Caco-2 (cell line): ENCODE data around the gene RNU6-9. TPM values are rescaled to one million over a fixed set of nuclear protein-coding genes. Genes with fewer than 3 reads are reported as not detected.

Experiments
- BruUV-seq: library from RNA; stranded (reverse); fragments of 400-500 nt; replicated peaks from 2 replicates; lab custom pipeline; 2021; lab: Mats Ljungman, UMichigan
- CTCF ChIA-PET: fragments of 300-600 bp; sonication (Branson Sonifier 250); formaldehyde crosslinking; loops from one replicate; lab custom pipeline; 2022; ENCODE audit warnings: antibody characterized with exemption; lab: Charles Lee
- POLR2A ChIA-PET: fragments of 300-600 bp; sonication (Branson Sonifier 250); formaldehyde crosslinking; loops from one replicate; lab custom pipeline; 2022; ENCODE audit warnings: antibody characterized with exemption; lab: Charles Lee
- DNase-seq, 2 experiments: peaks; one replicate each; pipeline versions ENCODE4 v3.0.0 to v3.0.0-alpha.2; 2020 to 2022
- H3K27me3 ChIP-seq: replicated peaks from 2 replicates; pipeline ENCODE4 v1.6.0; 2011; ENCODE audit warnings: low read length; ENCODE audit not compliant: control insufficient read depth, insufficient read depth
- H3K36me3 ChIP-seq: 2 replicates; pipeline ENCODE4 v1.5.1; 2011; ENCODE audit warnings: low read length; ENCODE audit not compliant: control insufficient read depth, insufficient read depth
- H3K4me1 ChIP-seq: fragments of 250-450 bp; sonication (Bioruptor Pico); 2 replicates; pipeline ENCODE4 v1.5.1; 2020; ENCODE audit warnings: mild to moderate bottlenecking
- H3K4me3 ChIP-seq: 2 replicates; pipeline ENCODE4 v1.5.1; 2011; ENCODE audit warnings: low read depth, mild to moderate bottlenecking, control low read depth, low read length
- H3K9me3 ChIP-seq: fragments of 250-450 bp; sonication (Bioruptor Pico); 2 replicates; pipeline ENCODE4 v1.5.1; 2020; ENCODE audit warnings: mild to moderate bottlenecking, moderate library complexity
- H3K27ac Mint-ChIP-seq: one replicate; pipeline ENCODE4 v1.8.0; 2022; ENCODE audit warnings: mixed read lengths; ENCODE audit not compliant: unreplicated experiment
- H3K27me3 Mint-ChIP-seq: one replicate; pipeline ENCODE4 v1.8.0; 2022; ENCODE audit warnings: mixed read lengths; ENCODE audit not compliant: insufficient read depth, unreplicated experiment
- H3K36me3 Mint-ChIP-seq: one replicate; pipeline ENCODE4 v1.8.0; 2022; ENCODE audit warnings: mild to moderate bottlenecking, mixed read lengths; ENCODE audit not compliant: insufficient read depth, unreplicated experiment
- H3K4me1 Mint-ChIP-seq: one replicate; pipeline ENCODE4 v1.8.0; 2022; ENCODE audit warnings: low read depth, mixed read lengths; ENCODE audit not compliant: unreplicated experiment
- H3K4me3 Mint-ChIP-seq: one replicate; pipeline ENCODE4 v1.8.0; 2022; ENCODE audit warnings: mild to moderate bottlenecking, moderate library complexity, mixed read lengths; ENCODE audit not compliant: unreplicated experiment
- H3K9me3 Mint-ChIP-seq: one replicate; pipeline ENCODE4 v1.8.0; 2022; ENCODE audit warnings: mixed read lengths; ENCODE audit not compliant: unreplicated experiment
- intact Hi-C: fragments of 100-400 bp; cut with micrococcal nuclease; formaldehyde crosslinking; loops from one replicate; pipeline ENCODE4 v1.10.0; 2022; ENCODE audit not compliant: unreplicated experiment
- total RNA-seq: library from RNA; stranded (reverse); gene quantifications from 2 replicates; pipeline ENCODE4 v1.2.3, GENCODE V29; 2022
- TF ChIP-seq, protein P1 (sequence below), 2 experiments: fragments of 200-600 bp in 1 of 2; IDR thresholded peaks; 1 replicate in 1 of 2; 2 replicates in 1 of 2; pipeline versions ENCODE4 v1.5.1 to v1.8.0; 2011 to 2022; ENCODE audit warnings: antibody characterized with exemption in 1 of 2, control low read depth in 1 of 2, inconsistent platforms in 1 of 2, low read depth in 1 of 2, low read length in 1 of 2, mild to moderate bottlenecking in 1 of 2, moderate library complexity in 1 of 2; ENCODE audit not compliant: insufficient read depth in 1 of 2, severe bottlenecking in 1 of 2, unreplicated experiment in 1 of 2

Gene RNU6-9
- total RNA-seq, 1 experiment from 2014 or later = not detected

DNA sequence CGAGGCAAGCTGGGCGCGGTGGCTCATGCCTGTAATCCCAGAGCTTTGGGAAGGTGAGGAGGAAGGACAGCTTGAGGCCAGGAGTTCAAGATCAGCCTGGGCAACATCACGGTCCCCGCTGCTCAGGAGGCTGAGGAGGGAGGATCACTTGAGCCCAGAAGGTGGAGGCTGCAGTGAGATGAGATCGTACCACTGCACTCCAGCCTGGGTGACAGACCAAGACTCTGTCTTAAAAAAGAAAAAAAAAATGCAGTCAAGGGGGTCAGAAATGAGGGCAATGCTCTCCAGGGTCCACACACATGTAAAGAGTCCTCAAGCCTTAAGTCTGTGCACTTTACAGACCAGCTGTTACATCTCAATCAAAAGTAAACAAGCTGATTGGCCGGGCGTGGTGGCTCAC, 11.3 kb downstream of the RNU6-9 start:
- no peak overlapping the region for H3K4me3 Mint-ChIP-seq
- Histone ChIP-seq H3K4me3 (no peak overlapping the region), H3K4me1 (no peaks in the 10 kb centered on the region; the same call in 1 of the 2 replicates), H3K36me3 (no peaks in the 10 kb centered on the region), H3K9me3 (no peaks in the 10 kb centered on the region), H3K27me3 (no peaks in the 10 kb centered on the region)
- no peaks in the 10 kb centered on the region for H3K9me3 Mint-ChIP-seq
- TF ChIP-seq, protein P1, sequence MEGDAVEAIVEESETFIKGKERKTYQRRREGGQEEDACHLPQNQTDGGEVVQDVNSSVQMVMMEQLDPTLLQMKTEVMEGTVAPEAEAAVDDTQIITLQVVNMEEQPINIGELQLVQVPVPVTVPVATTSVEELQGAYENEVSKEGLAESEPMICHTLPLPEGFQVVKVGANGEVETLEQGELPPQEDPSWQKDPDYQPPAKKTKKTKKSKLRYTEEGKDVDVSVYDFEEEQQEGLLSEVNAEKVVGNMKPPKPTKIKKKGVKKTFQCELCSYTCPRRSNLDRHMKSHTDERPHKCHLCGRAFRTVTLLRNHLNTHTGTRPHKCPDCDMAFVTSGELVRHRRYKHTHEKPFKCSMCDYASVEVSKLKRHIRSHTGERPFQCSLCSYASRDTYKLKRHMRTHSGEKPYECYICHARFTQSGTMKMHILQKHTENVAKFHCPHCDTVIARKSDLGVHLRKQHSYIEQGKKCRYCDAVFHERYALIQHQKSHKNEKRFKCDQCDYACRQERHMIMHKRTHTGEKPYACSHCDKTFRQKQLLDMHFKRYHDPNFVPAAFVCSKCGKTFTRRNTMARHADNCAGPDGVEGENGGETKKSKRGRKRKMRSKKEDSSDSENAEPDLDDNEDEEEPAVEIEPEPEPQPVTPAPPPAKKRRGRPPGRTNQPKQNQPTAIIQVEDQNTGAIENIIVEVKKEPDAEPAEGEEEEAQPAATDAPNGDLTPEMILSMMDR (IDR thresholded peaks at IDR 0.05; ENCODE audit: insufficient read depth in 1 of 2, low read depth in 1 of 2, low read length in 1 of 2, severe bottlenecking in 1 of 2, unreplicated experiment in 1 of 2) = no peak
- intact Hi-C loops = no loop called here
- DNase-seq = no peak
- H3K4me1 Mint-ChIP-seq = peaks cover 3% of the 10 kb centered on the region
- no peaks in the 10 kb centered on the region for H3K27me3 Mint-ChIP-seq
- ChIA-PET CTCF (interaction anchor here (0.6 kb wide), 1 partner anchor 137 kb away, joined by 3 read pairs; no protein-coding TSS in a partner anchor), POLR2A (no interaction called here)
- no TSS peak for BruUV-seq
- peaks cover 20% of the 10 kb centered on the region for H3K36me3 Mint-ChIP-seq
- H3K27ac Mint-ChIP-seq = no peak overlapping the region

GRCh38 chr19:906480-906879, 13.2 kb downstream of the RNU6-9 start:
- H3K4me3 ChIP-seq = no peak overlapping the region
- DNase-seq = no peak
- H3K27ac Mint-ChIP-seq = no peak overlapping the region
- H3K4me3 Mint-ChIP-seq = no peak overlapping the region
- no peaks in the 10 kb centered on the region for H3K27me3 ChIP-seq
- H3K9me3 Mint-ChIP-seq = no peaks in the 10 kb centered on the region
- H3K4me1 ChIP-seq = no peaks in the 10 kb centered on the region; the same call in 1 of the 2 replicates
- H3K27me3 Mint-ChIP-seq = no peaks in the 10 kb centered on the region
- H3K36me3 Mint-ChIP-seq = peaks cover 20% of the 10 kb centered on the region
- H3K4me1 Mint-ChIP-seq = peaks cover 7% of the 10 kb centered on the region
- TF ChIP-seq, protein P1 (IDR thresholded peaks at IDR 0.05; ENCODE audit: insufficient read depth in 1 of 2, low read depth in 1 of 2, low read length in 1 of 2, severe bottlenecking in 1 of 2, unreplicated experiment in 1 of 2) = no peak
- H3K36me3 ChIP-seq = no peaks in the 10 kb centered on the region
- no TSS peak for BruUV-seq
- ChIA-PET CTCF (no interaction called here), POLR2A (no interaction called here)
- intact Hi-C loops = no loop called here
- no peaks in the 10 kb centered on the region for H3K9me3 ChIP-seq

- POLR2A ChIA-PET = no interaction called here
- intact Hi-C loops = no loop called here
- peaks cover 7% of the 10 kb centered on the region for H3K4me1 Mint-ChIP-seq
- no peaks in the 10 kb centered on the region for H3K27me3 ChIP-seq
- H3K4me3 Mint-ChIP-seq = no peak overlapping the region
- no peaks in the 10 kb centered on the region for H3K27me3 Mint-ChIP-seq
- no peaks in the 10 kb centered on the region for H3K9me3 Mint-ChIP-seq
- no peak overlapping the region for H3K27ac Mint-ChIP-seq
- CTCF ChIA-PET = no interaction called here
- H3K36me3 Mint-ChIP-seq = peaks cover 12% of the 10 kb centered on the region
- H3K9me3 ChIP-seq = no peaks in the 10 kb centered on the region
- TF ChIP-seq, protein P1 (IDR thresholded peaks at IDR 0.05; ENCODE audit: insufficient read depth in 1 of 2, low read depth in 1 of 2, low read length in 1 of 2, severe bottlenecking in 1 of 2, unreplicated experiment in 1 of 2) = no peak
- DNase-seq = no peak
- no peak overlapping the region for H3K4me3 ChIP-seq
- no TSS peak for BruUV-seq
- no peaks in the 10 kb centered on the region for H3K36me3 ChIP-seq
- H3K4me1 ChIP-seq = no peaks in the 10 kb centered on the region; the same call in 1 of the 2 replicates
These were observed 14.0 kb downstream of the RNU6-9 start for GRCh38 chr19:907183-907853.
